DOHH2 (cell line): ENCODE data around the gene DNAH10.

Experiments
- CTCF ChIP-seq: fragments of 200-600 bp; sonication (generic); IDR thresholded peaks from one replicate; pipeline ENCODE4 v1.5.1; 2014; ENCODE audit warnings: antibody characterized with exemption, mild to moderate bottlenecking, low read depth, low read length; ENCODE audit not compliant: poor library complexity, severe bottlenecking
- EZH2phosphoT487 ChIP-seq: fragments of 200-600 bp; sonication (generic); IDR thresholded peaks from 2 replicates; pipeline ENCODE4 v1.6.1; 2017; ENCODE audit warnings: borderline replicate concordance, mild to moderate bottlenecking, antibody characterized with exemption, low read length, moderate library complexity, mixed read lengths

GRCh38 chr12:123961585-123962345 is 199.7 kb downstream of the DNAH10 start:
- no peak for TF ChIP-seq CTCF
- TF ChIP-seq EZH2phosphoT487 = no peak
